ENCODE results near the gene LAPTM4A.

DNA sequence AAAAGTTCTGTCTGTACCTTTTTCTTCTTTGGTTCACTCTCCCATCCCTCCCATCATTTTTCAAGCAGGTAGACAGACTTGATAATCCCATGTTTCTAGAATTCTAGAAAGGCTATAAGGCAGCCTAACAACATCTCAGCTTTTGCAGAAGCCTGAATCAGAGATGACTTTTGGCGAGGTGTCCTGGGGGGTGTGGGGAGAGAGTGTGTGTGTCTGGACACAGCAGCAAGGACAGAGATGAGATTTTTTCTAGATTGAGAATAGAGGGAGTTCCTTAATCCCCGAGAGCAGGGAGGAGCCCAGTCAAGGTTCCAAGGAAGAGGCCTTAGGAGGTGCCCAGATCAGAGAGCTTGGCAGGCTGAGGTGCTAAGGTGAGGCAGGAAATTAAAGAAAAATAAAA lies 22.0 kb upstream of the LAPTM4A start:
- TF ChIP-seq CTCF (conservative IDR thresholded peaks at IDR 0.05; ENCODE audit: low read length) (no peak), EZH2phosphoT487 (IDR thresholded peaks at IDR 0.05; ENCODE audit: borderline replicate concordance, low read depth, low read length) (no peak)

Data from OCI-LY7 (cell line).